HS-27A (cell line): ENCODE data around the gene PNPLA8.
"Not testable (repeated sequence)": the region's sequence is repeated elsewhere in the genome, so short reads cannot be mapped to it uniquely, and the experiment has no call there.

Source experiments
- DNase-seq: peaks from one replicate; pipeline ENCODE4 v3.0.0-alpha.2; 2012; ENCODE audit warnings: low read depth, missing footprints

The PNPLA8 gene

GRCh38 chr7:108468246-108468645 lies 57.7 kb downstream of the PNPLA8 start:
- DNase-seq = no peak

DNA sequence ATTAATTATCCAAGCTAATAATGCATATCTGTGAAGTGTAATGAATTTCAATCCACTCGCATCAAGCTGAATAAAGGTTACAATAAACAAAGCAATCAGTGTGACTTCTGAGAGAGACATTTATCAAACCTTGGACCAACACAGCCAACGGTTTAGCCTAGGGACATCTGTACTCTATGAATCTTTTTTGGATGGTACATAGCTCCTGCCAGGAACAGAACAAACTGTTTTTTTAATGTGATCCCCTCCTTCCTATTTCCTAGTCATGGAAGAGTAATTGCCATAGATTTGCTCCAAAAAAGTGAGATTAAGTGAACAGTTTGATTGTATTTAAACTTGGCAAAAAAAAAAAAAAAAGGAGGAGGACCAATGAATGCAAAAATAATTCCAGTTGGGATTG lies 58.5 kb downstream of the PNPLA8 start:
- no peak for DNase-seq

DNA sequence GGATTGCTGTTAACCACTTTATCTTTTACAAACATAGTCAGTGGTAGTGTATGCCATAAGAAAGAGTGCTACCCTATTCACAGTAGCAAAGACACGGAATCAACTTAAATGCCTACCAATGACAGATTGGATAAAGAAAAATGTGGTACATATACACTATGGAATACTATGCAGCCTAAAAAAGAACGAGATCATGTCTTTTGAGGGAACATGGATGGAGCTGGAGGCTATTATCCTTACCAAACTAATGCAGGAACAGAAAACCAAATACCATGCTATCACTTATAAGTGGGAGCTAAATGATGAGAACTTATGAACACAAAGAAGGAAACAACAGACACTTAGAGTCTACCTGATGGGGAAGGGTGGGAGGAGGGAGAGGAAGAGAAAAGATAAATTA lies 59.6 kb downstream of the PNPLA8 start:
- not testable (repeated sequence) for DNase-seq

DNA sequence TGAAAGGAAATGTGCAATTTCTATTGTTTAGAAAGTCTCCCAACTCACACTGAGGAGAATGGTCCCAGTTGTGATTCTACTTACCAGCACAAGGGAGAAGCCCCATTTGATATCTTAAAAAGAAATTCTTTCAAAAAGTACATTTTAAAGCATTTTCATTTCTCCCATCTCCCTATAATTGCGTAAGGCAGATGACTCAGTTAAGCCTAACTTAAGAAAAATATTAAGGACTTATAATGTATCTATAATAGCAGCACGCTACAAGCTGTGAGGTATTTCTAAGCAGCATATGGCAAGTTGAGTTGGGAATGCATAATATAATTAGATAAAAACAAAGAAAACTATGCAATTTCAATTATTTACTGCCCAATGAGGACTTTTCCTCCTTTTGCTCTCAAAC lies 61.2 kb downstream of the PNPLA8 start:
- no peak for DNase-seq

GRCh38 chr7:108463613-108464012 lies 62.3 kb downstream of the PNPLA8 start:
- DNase-seq = no peak

DNA sequence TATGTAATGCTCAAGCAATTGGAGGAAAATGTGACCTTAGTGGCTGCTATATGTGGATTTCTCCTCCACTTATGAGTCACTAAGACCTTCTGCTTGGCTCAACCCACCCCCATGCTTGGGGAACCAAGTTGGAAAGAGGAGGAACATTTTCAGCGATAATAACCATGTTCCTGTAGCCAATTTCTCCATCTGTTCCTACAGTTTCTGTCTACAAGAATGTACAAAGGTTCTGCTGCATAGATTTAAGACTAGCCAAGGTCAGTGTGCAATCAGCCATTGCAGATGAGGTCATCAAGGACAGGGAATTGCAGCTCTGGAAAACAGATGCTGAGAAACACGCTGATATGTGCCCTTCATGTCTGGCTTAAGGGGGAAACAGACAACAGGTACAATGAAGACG lies 64.1 kb downstream of the PNPLA8 start:
- no peak for DNase-seq

GRCh38 chr7:108460964-108461363 lies 65.0 kb downstream of the PNPLA8 start:
- DNase-seq = no peak

GRCh38 chr7:108459922-108460551 lies 65.9 kb downstream of the PNPLA8 start:
- no peak for DNase-seq

GRCh38 chr7:108457871-108458270 lies 68.1 kb downstream of the PNPLA8 start:
- DNase-seq = no peak

GRCh38 chr7:108456845-108457540 lies 68.9 kb downstream of the PNPLA8 start:
- DNase-seq = no peak

DNA sequence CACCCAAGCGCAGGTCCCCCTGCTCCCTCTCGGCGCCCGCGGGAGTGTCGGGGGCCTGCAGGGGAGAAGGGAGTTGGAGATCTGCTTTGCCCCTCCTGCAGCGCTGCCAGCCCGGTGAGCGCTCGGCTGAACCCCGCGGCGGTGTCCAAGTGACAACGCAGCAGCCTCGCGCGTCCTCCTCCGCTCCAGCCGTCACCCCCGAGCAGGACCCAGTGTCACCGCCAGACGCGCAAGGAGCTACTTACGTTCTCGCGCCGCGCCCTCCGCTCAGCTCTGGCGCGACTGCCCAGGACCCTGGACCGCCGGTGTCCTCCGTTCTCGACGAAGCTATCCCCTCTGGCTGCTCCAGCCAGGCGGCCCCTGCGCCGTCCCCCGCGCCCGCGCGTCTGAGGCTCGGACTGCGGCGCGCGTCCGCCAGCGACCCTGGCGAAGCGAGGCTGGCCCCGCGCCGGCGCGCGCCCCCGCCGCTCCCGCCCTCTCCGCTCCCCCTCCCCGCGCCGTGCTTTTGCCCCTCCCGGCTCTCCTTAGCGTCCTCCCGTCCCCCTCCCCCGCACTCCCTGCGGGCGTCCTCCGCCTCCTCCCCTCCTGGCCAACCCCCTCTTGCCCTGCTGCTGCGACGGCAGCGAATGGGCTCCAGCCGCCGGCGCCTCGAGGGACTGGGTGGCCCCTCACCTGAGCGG lies 69.8 kb downstream of the PNPLA8 start, which contains the start of gene NRCAM:
NRCAM (minus strand) TSS at position 439 of the 680 bp plus-strand sequence. CDS start 216,372 bp downstream, outside the sequence.
- DNase-seq = no peak

GRCh38 chr7:108455551-108455997 lies 70.4 kb downstream of the PNPLA8 start:
- no peak for DNase-seq

DNA sequence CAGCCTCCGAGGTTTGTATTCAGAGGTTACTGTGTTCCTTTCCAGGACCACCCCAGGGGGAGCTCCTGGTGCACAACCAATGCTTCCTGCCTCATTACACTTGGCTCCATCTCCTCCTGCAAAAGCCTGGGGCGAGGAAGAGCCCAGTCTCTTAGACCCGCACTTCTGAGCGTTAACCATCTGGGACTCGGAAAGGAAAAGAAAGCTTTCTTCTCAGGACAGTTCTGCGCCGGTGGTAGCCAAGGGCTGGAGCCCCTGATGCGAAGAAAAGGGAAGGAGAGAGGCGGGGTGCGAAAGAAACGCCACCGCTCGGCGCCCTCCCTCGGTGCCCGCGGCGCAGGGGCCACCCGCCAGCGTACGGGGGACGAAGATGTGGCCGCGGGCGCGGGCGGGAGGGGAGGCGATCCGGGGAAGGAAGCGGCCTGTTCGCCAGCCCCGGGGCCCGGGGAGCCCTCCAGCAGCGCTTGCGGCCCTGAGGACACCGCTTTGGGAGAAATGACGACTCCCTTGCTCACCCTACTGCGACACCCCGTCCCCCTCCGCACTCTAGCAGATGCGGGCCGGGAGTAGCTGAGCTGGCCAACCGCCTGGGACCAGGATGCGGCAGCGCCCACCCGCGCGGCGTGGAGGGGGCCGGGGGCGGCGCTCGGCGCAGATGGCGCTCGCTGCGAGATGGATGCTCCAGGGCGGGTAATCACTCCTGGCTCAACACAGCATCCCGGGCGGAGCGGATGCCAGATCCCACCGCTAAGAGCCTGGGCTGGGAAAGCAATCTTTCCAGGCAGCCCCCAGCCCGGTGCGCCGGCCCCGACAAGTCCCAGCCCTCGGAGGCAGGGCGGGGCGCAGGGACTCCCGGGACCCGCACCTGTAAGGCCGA lies 71.0 kb downstream of the PNPLA8 start:
- no peak for DNase-seq

- DNase-seq = no peak
Measured at GRCh38 chr7:108454317-108454673, 71.6 kb downstream of the PNPLA8 start.

DNA sequence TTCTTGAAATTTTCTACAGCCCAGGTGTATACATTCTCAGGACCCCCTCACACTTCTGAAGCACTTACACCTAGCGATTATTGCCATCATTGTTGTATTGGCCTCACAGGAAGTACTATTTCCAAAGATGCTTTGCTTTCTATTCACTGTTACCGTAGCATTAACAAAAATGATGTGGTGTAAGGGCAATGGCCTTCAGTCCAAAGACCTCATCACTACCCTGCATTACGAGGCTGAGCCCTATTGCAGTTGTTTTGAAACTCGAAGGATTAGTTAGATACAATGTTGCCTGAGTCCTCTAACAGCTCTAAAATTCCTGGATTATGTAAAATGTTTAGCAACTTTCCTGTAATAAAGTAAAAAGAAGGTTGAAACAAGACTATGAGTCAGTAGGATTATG lies 72.6 kb downstream of the PNPLA8 start:
- DNase-seq = no peak

- DNase-seq = no peak
Measured at GRCh38 chr7:108452707-108453106, 73.2 kb downstream of the PNPLA8 start.

DNA sequence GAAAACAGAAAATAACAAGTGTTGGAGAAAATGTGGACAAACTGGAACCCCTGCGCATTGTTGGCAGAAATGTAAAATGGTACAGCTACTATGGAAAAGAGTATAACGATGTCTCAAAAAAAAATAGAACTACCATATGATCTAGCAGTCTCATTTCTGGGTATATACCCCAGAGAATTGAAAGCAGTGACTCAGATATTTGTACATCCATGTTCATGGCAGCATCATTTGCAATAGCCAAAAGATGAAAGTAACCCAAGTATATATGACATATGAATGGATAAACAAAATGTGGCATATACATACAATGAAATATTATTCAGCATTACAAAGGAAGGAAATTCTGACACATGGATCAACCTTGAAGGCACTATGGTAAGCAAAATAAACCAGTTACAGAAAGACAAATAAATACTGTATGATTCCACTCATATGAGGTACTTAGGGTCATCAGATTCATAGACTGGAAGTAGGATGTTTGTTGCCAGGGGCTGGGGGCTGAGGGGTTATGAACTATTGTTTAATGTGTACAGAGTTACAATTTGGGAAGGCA lies 74.6 kb downstream of the PNPLA8 start:
- no peak for DNase-seq

- DNase-seq = no peak
Measured at GRCh38 chr7:108450160-108450559, 75.8 kb downstream of the PNPLA8 start.

GRCh38 chr7:108449521-108449920 lies 76.4 kb downstream of the PNPLA8 start:
- DNase-seq = no peak

DNA sequence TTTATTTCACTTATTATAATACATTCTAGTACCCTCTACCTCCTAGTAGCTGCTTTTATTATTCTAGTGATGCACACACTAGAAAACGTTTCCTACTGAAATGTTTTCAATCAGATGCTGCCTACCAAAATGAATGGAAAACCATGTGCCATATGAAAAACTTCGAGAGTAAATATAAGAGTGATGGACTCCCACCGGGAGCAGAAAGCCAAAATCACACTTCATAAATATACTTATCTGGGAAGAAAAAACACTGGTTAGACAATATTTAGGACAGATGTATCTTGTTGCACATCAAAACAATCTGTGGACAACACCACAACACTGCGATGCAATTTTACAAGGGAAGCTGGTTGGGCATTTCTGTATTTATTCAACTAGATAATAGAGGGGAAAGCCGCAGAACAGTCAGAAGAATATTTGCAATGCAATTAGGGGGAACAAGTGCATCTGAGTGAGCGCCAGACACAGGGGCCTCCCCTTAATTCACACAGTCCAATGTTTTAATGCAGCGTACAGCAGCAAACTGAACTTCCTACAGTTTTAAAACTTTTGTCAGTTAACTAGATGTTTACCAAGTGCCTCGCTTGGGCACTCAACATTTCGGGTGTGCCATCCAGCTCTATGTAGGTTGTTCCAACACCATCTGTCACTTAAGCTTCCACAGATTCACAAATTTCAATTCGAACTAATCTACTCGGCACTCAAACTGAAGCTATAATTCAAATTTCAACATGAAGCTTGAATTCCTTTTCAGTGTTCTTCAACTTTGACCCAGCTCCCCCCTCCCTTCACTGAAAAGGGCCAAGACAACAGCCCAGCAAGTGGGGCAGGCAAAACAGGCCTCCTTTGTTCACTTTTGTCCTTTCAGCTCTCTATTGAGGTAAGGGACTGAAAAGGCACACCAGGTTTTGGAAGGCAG lies 77.1 kb downstream of the PNPLA8 start:
- DNase-seq = no peak

GRCh38 chr7:108442039-108442568 lies 83.8 kb downstream of the PNPLA8 start:
- DNase-seq = no peak
